GM18526 (cell line): ENCODE measurements around the gene DNM1.

Source experiments
- POLR2A ChIP-seq: IDR thresholded peaks from 3 replicates; pipeline ENCODE4 v1.6.1; 2011; ENCODE audit not compliant: insufficient read length; ENCODE audit errors: extremely low read depth

The DNM1 gene

DNA sequence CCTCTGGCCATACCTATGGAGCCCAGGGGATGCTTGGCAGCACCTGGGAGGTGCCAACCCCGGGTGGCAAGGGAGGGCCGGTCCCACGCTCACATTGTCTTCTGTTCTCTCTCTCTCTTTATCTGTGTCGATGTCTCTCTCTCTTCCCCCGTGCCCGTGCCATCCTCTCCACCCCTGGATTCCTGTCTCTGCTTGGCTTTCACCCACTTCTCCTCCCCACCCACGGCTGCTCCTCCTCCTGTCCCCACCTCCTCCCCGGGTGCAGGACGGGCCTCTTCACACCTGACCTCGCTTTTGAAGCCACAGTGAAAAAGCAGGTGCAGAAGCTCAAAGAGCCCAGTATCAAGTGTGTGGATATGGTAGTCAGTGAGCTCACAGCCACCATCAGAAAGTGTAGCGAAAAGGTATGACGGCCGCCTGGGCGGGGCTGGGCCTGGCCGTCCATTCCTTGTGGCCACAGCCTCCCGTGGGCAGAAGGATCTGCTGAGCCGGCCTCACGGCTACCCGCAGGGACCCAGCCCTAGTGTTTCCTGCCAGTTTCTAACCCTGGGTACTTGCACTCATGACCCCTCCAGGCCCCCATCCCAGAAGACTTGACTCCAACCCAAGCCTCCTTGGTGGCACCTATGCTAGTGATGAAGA lies 22.7 kb downstream of the DNM1 start:
- no peak for TF ChIP-seq POLR2A

DNA sequence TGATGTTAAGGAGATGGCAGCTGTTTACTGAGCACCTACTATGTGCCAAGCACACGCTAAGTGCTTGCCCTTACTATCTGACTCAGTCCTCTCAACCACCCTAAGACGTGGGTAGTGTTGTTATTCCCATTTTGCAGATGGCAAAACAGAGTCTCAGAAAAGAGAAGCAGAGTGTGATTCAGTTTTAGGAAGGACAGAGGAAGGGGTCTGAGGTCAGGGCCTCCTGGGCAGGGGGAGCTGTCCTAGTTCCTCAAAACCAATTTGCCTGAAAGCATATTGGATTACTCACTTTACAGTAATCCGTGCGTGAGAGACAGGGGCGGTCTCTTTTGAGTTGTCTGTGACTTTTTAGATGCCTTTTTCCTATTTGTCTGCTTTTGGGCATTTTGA lies 23.2 kb downstream of the DNM1 start:
- TF ChIP-seq POLR2A: no peak

DNA sequence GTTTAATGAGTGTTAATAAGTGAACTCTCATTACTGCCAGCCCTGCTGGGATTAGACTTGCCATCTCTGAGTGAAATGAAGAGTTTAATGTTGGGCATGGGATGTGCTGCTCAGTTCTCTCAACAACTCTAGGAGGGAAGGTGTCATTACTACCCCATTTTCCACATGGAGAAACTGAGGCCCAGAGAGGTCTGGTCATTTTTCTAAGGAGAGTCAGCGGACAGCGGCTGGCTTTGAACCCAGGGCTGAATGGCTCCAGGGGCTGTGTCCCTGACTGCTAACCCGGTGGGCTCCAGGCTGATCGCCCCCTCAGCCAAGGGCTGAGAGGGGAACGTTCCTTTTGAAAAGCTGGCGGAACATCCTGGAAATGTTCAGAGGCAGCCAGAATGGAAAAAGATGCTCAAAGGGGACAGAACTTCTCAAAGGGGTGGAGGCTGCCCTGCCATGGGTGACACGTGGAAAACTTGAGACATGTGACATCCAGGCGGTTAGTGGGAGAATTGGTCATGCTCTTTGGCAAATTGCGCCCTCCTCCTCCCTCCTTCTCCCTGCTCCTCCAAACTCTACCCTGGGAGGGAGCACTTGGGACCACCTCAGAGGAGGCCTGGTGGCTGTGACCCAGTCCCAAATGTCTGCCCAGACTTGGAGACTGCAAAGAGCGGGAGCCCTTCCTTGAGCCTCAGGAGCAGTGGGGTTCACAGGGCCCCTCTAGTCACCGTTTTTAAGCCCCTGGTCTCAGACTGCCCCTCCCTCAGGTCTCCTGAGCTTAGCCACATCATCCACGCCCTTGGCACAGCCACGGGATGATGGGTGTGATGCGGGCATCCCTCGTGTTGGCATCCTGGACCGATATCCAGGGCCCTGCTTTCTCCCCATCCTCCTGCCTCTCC lies 28.7 kb downstream of the DNM1 start:
- TF ChIP-seq POLR2A: no peak

DNA sequence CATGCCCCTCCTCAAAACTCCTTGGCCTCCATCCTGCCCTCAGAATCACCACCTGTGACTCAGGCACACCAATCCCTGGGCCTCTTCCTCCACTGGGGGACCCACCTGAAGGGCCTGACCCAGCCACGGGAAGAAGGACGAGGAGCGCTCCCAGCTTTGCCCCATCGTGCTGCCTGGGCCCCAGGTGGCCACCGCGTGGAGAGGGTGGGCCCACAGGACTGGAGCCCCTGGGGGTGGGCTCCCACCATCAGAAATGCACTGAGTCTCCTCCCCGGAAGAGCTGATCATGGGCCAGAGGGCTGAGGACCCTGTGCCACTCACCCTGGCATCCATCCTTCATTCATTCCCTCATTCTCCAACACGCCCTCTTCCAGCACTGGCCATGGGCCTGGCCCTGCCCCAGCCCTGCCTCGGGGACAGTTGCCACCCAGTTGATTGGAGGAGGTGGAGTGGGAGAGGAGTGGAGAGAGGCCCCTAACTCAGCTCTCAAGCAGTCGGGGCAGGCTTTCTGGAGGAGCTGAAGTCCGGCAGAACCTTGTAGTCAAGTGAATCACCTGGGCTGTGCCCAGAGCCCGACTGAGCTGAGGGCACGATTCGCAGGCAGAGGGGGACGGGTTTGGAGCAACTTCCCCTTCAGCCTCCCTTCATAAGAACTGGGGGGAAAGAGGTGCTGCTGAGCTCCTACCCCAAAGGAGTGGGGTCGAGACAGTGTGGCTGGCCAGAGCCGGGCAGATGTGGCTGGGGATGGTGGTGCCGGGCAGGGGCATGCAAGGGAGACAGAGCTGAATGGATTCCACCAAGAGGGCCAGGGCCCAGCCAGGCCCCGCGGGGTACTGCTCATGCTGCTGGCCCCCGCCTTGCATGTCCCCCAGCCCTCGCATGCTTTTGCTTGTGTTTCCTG lies 29.6 kb downstream of the DNM1 start:
- no peak for TF ChIP-seq POLR2A

DNA sequence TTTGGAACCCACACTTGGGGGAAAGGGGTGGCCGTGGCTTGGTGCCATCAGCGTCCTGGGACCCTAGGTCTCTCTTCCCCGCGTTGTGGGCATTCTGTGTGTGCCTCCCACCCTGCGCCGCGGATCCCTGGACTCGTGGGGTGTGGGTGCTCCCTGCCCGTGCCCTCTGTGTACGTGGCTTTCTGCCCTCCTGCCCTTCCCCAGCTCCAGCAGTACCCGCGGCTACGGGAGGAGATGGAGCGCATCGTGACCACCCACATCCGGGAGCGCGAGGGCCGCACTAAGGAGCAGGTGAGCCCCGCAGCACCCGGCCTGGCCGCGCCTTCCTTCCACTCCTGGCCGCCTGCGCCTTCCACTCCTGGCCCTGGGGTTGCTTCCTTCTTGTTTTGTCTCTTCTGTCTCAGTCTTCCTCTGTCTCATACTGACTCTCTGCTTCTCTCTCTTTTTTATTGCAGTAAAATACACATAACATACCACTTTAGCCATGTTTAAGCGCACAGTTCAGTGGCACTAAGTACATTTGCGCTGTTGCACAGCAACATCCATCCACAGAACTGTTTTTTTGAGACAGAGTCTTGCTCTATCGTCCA lies 30.7 kb downstream of the DNM1 start:
- no peak for TF ChIP-seq POLR2A

DNA sequence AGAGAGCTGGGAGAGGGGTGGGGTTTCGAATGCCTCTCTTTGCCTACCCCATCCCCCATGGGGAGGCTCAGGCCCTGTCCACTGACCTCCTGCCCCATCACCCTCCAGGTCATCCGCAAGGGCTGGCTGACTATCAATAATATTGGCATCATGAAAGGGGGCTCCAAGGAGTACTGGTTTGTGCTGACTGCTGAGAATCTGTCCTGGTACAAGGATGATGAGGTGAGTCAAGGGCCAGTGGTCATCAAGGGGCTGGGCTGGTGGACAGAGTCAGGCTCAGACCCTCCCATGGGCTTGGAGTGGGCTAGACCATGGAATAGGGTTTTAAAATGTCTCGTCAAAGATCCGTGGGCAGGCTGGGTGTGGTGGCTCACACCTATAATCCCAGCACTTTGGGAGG lies 38.9 kb downstream of the DNM1 start:
- no peak for TF ChIP-seq POLR2A

DNA sequence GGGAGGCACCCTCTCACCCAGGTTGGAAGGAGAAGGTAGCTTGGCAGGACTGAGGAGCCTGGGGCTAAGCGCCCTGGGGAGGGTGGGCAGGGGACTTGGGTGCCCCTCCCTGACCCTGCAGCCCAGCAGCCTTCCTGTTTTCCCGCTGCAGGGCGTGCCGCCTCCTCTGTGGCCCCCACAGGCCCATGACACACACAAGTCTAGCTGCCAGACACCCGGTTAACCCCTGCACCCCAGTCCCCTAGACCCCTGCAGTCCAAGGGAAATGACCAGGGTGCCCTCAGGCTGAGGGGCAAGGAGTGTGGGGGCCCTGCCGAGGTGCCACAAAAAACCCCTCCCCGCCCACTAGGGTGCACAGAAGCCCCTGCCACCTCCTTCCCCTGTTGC lies 39.6 kb downstream of the DNM1 start:
- no peak for TF ChIP-seq POLR2A

DNA sequence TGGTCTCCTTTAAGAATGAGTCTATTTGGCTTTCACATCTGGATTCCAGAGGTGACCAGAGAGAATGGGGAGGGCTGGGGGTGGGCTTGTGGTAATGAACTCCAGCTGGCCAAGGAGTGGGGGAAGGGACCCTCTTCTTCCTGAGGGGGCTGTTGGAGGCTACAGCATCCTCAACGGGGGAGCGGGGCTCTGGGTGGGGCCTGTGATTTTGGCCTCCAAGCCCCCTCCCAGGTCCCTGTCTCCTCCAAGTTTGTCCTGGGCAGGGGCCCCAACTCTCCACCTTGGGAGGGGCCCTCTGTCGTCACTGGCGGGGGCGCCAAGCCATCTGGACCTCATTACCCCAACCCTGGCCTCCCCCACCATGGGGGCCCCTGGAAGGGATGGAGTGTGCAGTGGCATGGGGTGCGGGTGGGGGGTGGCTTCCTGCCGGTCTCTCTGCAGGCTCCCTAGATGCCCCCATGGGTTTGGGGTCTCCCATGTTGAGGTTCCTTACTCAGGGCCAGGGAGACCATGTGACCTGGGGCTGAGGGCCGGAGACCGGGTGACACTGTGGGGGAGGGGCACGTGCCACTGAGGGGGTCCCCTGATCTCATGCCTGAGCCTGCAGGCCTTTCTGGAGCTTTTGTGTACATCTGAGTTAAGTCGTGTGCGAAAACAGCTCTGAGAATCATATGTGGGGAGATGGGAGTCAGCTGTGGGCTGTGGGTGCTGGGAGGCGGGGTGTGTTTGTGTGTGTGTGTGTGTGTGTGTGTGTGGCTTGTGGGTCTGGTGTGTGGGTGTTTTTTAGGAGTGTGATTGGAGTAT lies 40.2 kb downstream of the DNM1 start:
- no peak for TF ChIP-seq POLR2A

DNA sequence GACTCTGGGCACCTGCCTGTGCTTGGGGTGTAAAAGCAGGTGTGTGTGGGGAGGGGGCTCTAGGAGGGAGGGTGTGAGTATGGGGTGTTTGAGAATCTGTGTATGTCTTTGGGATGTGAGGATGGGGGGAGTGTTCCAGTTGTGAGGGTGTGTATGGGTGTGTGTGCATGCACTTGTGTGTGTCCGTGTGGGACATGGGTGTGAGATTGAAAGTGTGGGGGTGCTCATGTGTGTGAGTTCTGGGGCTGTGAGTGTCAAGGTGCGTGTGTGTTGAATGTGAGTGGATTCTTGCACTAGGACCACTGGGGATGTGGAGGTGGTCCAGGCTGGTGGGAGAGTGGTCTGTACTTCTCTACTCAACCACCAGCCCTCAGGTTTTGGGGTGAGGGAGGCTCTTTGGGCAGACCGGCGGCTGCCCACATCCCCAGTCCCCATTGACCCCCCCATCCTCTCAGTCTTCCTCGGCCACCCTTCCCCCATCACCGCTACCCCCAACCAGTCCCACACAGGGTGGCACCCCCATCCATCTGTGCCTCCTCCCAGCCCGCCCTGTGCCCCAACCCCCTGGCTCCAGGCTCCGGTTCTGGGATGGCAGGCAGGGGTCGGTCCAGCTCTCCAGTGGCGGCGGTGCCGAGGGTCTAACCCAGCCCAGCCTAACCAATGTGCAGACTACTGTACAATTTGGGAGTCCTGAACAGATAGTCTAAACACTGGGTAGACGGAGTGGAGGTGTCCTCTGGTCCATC lies 41.1 kb downstream of the DNM1 start:
- no peak for TF ChIP-seq POLR2A

DNA sequence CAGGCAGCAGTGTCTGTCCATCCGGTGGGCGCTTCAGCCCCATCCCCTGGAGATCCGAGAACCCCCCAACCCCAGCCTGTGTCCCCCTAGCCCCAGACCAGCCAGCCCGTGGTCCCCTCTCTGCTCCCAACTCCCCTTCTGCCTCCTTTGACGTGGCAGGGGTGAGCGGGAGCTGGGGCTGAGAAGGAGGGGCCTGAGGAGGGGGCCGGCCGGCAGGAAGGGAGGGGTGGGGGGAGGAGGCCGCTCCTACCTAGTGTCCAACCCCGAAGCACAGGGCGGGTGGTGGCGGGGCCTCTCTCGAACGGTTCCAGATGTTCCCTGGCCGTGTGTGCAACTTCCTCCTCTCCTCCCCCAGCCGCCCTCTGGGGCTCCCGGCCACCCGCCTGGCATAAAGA lies 41.7 kb downstream of the DNM1 start:
- no peak for TF ChIP-seq POLR2A

DNA sequence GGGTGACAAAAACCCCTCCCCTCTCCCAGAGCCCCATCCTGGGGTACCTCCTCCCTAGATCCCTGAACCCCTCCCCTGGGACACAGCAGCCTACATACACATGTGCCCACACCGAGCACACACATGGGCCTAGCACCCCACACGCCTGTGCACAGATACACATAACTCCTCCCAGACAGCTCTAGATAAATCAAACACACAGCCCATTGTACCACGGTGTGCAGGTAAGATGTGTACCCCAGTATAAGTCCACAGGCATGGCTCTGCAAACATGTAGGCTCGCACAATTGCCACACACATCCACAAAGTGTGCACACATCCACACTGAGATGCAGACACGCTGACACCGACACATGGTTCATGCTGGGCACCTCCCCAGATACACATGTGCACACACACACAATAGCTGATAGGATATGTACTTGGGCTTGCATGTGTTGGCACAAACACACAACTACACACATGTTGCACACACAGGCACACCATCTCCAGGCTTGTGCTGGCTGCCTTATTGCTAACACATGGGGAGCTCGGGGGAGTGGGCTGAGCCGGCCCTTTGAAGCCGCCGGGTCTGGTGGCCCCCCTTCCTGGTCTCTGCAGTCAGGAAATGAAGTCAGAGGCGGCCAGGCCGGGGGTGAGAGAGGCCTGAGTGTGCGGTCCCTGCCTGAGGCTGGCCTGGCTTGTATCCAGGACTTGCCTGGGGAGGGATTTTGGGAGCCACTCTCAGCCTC lies 42.4 kb downstream of the DNM1 start:
- no peak for TF ChIP-seq POLR2A

DNA sequence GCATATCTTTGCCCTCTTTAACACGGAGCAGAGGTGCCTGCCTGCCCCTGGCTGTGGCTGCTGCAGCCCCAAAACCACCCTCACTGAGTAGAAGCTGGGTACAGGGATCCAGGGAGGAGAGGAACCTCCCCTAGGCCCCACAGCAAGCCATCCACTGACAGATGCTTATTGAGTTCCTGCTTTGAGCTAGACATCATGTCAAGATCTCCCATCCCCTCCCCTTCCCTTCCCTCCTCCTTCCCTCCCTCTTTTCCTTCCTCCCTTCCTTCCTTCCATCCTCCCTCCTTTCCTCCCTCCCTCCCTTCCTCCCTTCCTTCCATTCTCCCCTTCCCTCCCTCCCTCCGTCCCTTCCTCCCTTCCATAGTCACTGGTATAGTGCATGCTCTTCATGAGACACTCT lies 43.3 kb downstream of the DNM1 start:
- TF ChIP-seq POLR2A: no peak

DNA sequence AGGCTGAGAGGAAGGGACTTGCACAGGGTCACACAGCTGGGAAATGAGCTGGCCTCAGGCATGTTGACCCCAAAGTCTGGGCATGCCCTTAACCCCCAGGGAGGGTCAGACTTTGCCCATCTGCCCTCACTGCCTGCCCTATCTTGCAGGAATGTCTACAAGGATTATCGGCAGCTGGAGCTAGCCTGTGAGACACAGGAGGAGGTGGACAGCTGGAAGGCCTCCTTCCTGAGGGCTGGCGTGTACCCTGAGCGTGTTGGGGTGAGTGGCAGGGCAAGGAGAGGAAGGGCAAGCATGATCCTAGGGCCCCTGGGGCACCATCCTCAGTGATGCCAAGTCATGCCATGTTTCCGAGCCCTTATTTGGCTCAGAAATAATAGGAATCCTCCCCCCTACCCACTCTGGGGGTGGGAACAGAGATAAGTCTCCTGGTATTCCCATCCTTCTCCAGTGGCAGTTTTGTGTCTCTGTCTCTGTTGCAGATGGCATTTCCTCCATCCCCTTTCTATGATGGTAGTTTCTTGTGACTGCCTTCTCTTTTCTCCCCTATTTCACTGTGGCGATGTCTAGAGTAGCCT lies 44.1 kb downstream of the DNM1 start:
- no peak for TF ChIP-seq POLR2A

DNA sequence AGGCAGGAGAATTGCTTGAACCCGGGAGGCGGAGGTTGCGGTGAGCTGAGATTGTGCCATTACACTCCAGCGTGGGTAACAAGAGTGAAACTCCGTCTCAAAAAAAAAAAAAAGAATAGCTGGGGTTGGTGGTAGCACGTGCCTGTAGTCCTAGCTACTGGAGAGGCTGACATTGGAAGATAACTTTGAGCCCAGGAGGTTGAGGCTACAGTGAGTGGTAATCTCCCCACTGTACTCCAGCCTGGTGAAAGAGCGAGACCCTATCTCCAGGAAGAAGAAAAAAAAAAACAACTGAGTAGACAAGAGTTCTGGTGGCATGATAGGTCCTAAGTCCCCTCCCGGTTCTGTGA lies 46.4 kb downstream of the DNM1 start:
- TF ChIP-seq POLR2A: no peak
